Measurements from ENCODE around the gene MMP1. TPM values are rescaled to one million over a fixed set of nuclear protein-coding genes. Genes with fewer than 3 reads are reported as not detected.

Gene MMP1
- total and polyA plus RNA-seq, 4 donors, result 0.06 to 0.09 TPM; not detected in 2

DNA sequence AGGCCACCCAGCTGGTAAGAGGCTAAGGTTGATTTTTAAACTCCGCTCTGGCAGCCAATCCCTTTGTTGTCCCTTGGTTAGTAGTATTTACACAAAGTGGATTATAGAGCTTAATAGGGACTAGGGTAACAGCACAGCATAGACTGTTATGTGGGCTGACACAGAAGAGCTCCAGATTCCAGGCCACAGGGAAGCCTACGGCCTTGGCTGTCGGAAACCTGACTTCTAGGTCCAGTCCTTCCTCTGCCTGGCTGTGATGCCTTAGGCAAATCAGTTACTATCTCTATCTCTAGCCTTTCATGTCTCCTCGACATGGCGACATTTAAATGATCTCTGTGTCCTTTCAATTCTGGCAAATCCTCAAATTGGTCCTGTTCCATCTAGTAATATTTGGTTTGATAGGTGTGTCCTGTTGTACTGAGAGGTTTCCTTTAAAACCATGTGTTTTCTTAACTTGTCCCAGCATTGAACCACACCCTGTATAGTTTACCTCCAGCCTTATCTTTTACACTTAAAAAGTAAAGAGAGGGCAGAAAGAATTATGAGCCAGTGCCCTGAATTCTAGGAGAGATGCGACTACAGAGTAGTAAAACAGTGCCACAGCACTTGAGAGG, 4.2 kb downstream of the MMP1 start:
- TF ChIP-seq NR2F2 (IDR thresholded peaks at IDR 0.05) (no peak), FOXA2 (IDR thresholded peaks at IDR 0.05) (no peak), YY1 (IDR thresholded peaks at IDR 0.05) (no peak), CTCF (IDR thresholded peaks at IDR 0.05; ENCODE audit: low read depth, low read length, missing input control) (no peak)
- TF ChIP-seq, protein P1, sequence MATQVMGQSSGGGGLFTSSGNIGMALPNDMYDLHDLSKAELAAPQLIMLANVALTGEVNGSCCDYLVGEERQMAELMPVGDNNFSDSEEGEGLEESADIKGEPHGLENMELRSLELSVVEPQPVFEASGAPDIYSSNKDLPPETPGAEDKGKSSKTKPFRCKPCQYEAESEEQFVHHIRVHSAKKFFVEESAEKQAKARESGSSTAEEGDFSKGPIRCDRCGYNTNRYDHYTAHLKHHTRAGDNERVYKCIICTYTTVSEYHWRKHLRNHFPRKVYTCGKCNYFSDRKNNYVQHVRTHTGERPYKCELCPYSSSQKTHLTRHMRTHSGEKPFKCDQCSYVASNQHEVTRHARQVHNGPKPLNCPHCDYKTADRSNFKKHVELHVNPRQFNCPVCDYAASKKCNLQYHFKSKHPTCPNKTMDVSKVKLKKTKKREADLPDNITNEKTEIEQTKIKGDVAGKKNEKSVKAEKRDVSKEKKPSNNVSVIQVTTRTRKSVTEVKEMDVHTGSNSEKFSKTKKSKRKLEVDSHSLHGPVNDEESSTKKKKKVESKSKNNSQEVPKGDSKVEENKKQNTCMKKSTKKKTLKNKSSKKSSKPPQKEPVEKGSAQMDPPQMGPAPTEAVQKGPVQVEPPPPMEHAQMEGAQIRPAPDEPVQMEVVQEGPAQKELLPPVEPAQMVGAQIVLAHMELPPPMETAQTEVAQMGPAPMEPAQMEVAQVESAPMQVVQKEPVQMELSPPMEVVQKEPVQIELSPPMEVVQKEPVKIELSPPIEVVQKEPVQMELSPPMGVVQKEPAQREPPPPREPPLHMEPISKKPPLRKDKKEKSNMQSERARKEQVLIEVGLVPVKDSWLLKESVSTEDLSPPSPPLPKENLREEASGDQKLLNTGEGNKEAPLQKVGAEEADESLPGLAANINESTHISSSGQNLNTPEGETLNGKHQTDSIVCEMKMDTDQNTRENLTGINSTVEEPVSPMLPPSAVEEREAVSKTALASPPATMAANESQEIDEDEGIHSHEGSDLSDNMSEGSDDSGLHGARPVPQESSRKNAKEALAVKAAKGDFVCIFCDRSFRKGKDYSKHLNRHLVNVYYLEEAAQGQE (IDR thresholded peaks at IDR 0.05), result no peak
- TF ChIP-seq, protein P2, sequence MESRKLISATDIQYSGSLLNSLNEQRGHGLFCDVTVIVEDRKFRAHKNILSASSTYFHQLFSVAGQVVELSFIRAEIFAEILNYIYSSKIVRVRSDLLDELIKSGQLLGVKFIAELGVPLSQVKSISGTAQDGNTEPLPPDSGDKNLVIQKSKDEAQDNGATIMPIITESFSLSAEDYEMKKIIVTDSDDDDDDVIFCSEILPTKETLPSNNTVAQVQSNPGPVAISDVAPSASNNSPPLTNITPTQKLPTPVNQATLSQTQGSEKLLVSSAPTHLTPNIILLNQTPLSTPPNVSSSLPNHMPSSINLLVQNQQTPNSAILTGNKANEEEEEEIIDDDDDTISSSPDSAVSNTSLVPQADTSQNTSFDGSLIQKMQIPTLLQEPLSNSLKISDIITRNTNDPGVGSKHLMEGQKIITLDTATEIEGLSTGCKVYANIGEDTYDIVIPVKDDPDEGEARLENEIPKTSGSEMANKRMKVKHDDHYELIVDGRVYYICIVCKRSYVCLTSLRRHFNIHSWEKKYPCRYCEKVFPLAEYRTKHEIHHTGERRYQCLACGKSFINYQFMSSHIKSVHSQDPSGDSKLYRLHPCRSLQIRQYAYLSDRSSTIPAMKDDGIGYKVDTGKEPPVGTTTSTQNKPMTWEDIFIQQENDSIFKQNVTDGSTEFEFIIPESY (IDR thresholded peaks at IDR 0.05), result no peak
- TF ChIP-seq, protein P3, sequence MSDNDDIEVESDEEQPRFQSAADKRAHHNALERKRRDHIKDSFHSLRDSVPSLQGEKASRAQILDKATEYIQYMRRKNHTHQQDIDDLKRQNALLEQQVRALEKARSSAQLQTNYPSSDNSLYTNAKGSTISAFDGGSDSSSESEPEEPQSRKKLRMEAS (IDR thresholded peaks at IDR 0.05), result no peak
- H3K9me3 ChIP-seq (ENCODE audit: control insufficient read depth in 4 of 4, low read length in 3 of 4), result no peaks in the 10 kb centered on the region
- H3K4me1 ChIP-seq (ENCODE audit: control insufficient read depth in 4 of 4, insufficient read depth in 4 of 4, low read length in 3 of 4), result no peaks in the 10 kb centered on the region
- no peak overlapping the region for H3K4me3 ChIP-seq (ENCODE audit: low read depth in 1 of 3, low read length in 3 of 3)
- H3K27ac ChIP-seq (ENCODE audit: low read depth in 1 of 2, low read length in 2 of 2), result no peak overlapping the region
- WGBS, result 74% methylated on average over 6 of the region's 6 CpGs
- no peak overlapping the region for H3K9ac ChIP-seq (ENCODE audit: low read depth in 1 of 2, low read length in 2 of 2)
- H3K36me3 ChIP-seq (ENCODE audit: control insufficient read depth in 4 of 4, insufficient read depth in 3 of 4, low read depth in 1 of 4, low read length in 3 of 4), result no peaks in the 10 kb centered on the region
- no peaks in the 10 kb centered on the region for H3K27me3 ChIP-seq (ENCODE audit: control insufficient read depth in 4 of 4, insufficient read depth in 4 of 4, low read length in 3 of 4)
- DNase-seq (ENCODE audit: low spot score), result no peak

DNA sequence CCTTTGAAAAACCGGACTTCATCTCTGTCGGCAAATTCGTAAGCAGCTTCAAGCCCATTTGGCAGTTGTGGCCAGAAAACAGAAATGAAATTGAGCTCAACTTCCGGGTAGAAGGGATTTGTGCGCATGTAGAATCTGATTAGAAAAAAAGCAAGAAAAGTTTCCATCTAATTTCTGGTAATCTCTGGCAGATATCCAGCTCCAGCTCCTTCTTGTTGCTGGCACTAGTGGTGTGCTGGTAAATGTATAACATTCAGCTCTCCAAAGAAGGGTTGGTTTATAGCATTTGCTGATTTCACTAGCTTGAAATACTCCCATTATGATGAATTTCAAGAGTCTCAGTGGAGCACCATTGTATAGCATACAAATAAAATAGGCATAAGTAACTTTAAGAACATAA, 5.4 kb downstream of the MMP1 start:
- no peaks in the 10 kb centered on the region for H3K4me1 ChIP-seq (ENCODE audit: control insufficient read depth in 4 of 4, insufficient read depth in 4 of 4, low read length in 3 of 4)
- H3K4me3 ChIP-seq (ENCODE audit: low read depth in 1 of 3, low read length in 3 of 3), result no peak overlapping the region
- DNase-seq (ENCODE audit: low spot score), result no peak
- H3K9me3 ChIP-seq (ENCODE audit: control insufficient read depth in 4 of 4, low read length in 3 of 4), result no peaks in the 10 kb centered on the region
- no peak overlapping the region for H3K9ac ChIP-seq (ENCODE audit: low read depth in 1 of 2, low read length in 2 of 2)
- H3K36me3 ChIP-seq (ENCODE audit: control insufficient read depth in 4 of 4, insufficient read depth in 3 of 4, low read depth in 1 of 4, low read length in 3 of 4), result no peaks in the 10 kb centered on the region
- H3K27ac ChIP-seq (ENCODE audit: low read depth in 1 of 2, low read length in 2 of 2), result no peak overlapping the region
- no peak for TF ChIP-seq CTCF (IDR thresholded peaks at IDR 0.05; ENCODE audit: low read depth, low read length, missing input control)
- TF ChIP-seq TAF1 (conservative IDR thresholded peaks at IDR 0.05), result no peak
- TF ChIP-seq SP1 (IDR thresholded peaks at IDR 0.05), result no peak
- TF ChIP-seq RAD21 (IDR thresholded peaks at IDR 0.05), result no peak
- no peak for TF ChIP-seq FOXA1 (IDR thresholded peaks at IDR 0.05)
- TF ChIP-seq EGR1 (IDR thresholded peaks at IDR 0.05; ENCODE audit: low read depth in 2 of 2), result no peak
- TF ChIP-seq NR2F2 (IDR thresholded peaks at IDR 0.05), result no peak
- TF ChIP-seq YY1 (IDR thresholded peaks at IDR 0.05), result no peak
- TF ChIP-seq HNF4A (conservative IDR thresholded peaks at IDR 0.05), result no peak
- TF ChIP-seq, protein P3 (IDR thresholded peaks at IDR 0.05), result no peak
- no peak for TF ChIP-seq JUND (IDR thresholded peaks at IDR 0.05)
- no peak for TF ChIP-seq FOXA2 (IDR thresholded peaks at IDR 0.05)
- no peak for TF ChIP-seq GABPA (IDR thresholded peaks at IDR 0.05 in 1 of 2, conservative IDR thresholded peaks at IDR 0.05 in 1 of 2)
- WGBS, result 89% methylated on average over 5 of the region's 5 CpGs
- H3K27me3 ChIP-seq (ENCODE audit: control insufficient read depth in 4 of 4, insufficient read depth in 4 of 4, low read length in 3 of 4), result no peaks in the 10 kb centered on the region
